COLO829 (cell line): ENCODE measurements around the gene C10orf62.
"Not testable (repeated sequence)": the region's sequence is repeated elsewhere in the genome, so short reads cannot be mapped to it uniquely, and the experiment has no call there.

ENCODE experiments used
- DNase-seq: peaks from one replicate; pipeline ENCODE4 v3.0.0; 2012; ENCODE audit warnings: low spot score

Gene C10orf62, protein sequence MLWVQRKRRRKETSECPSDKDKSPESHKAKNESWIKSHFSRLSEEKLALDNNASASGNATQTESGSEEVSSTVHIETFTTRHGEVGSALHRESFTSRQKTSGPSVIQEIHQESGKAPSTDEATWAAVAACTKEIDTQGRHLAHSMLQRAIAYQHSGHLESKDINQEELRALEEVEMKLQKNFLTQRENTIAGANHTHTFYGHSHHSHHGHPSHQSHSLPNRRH

GRCh38 chr10:97589479-97589878 lies at the start of gene C10orf62:
Gene C10orf62 (plus strand): TSS chr10:97589721. CDS start chr10:97589898, 177 bp downstream.
- DNase-seq = no peak

DNA sequence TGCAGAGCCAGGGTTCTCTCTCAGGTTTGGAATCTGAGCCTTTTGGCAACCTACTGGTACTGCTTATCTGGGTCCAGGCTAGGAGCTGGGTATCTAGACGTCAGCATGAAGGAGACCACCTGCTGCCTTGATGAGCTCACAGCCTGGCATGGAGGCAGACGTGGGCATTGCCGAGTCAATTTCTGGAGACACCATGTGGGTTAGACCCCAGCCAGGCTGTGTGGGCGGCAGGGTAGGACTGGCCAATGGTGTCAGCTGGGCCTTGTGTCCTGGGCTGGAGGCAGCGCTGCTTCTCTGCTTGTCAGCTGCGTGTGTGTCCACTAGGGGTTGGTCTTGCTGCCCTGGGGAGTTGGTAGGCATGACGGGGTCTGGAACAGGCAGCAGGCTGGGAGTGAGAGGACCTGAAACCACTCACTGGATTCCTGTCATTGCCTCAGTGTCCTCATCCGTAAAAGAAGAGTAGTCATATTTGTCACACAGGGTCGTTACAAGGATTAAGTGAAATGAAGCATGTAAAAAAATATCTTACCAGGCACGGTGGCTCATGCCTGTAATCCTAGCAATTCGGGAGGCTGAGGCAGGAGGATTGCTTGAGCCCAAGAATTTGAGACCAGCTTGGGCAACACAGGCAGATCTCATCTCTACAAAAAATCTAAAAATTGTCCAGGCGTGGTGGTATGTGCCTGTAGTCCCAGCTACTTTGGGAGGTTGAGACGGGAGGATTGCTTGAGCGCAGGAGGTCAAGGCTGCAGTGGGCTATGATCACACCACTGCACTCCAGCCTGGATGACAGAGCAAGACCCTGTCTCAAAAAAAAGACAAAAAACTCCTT lies 48.6 kb upstream of the C10orf62 start:
- DNase-seq = no peak

- DNase-seq = peak; percentile 78
Observed at GRCh38 chr10:97542169-97543024, 47.1 kb upstream of the C10orf62 start.

DNA sequence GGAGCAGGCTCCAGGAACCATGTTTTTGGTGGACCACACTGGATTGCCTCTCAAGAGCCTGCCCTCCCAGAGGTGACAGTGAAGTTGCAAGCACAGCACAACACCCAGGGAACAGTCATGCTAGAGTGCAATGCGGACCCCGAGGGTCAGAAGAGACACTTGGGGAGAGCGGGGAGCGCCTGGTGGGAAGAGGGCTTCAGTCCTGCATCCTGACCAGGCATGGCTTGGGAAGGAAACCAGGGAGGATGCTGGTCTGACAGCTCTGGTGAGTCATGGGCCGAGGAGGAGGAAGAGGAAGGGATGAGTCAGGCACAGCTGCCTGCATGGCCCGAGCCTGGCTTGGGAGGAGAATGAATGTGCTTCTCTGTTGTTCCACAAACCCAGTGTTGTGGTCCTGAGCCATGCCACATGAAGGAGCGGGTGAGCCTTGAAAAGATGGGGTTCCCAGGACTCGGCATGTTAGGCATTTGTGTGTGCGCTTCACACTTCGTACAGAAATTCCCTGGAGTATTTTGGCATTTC lies 46.4 kb upstream of the C10orf62 start:
- peak; percentile 90 for DNase-seq

DNA sequence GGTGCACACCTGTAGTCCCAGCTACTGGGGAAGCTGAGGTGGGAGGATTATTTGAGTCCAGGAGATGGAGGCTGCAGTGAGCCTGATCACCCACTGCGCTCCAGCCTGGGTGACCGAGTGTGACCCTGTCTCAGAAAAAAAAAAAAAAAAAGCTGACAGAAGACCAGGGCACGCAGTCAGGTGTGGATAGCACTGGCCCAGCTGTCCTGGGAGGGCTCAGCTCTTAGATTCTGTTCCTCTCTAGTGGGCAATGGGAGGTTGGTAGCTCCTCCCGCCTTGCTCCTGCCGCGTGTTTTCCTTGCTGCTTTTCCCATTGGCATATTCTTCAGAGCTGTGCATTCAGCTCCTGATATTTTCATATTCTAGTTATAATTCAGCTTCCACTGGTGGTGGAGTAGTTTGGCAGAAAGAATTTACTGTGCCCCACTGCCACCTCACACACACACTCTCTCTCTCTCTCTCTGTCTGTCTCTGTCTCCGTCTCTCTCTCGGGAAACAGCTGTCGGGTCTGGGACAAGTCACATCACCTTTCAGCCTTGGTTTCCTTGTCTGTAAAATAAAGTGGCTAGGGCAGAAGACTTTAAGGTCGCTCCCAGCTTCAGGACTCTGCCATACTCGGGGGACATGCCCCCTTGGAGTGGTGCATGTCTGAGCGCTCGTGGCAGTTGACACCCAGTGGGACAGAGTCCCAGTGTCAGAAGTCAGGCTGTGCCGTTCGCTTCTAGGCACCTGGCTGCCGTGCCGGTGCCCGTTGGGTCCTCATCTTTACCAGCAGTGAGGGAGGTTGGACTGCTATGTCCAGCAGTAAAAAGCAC lies 42.9 kb upstream of the C10orf62 start:
- DNase-seq = no peak

DNA sequence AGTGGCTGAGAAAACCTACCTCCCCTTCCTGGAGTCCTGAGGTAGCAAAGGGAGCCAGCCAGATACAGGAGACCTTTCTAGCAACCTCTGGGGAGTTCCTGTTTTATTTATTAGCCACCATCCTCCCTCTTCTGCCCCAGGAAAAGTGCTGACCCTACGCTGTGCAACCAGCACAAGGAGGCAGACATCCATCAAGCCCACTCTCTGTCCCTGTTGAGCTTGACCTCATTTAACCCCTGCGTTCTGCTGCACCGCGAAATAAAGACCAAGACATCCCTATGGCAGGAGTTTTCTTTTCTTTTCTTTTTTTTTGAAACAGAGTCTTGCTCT lies 42.3 kb upstream of the C10orf62 start:
- no peak for DNase-seq

GRCh38 chr10:97547962-97548361 lies 41.6 kb upstream of the C10orf62 start:
- DNase-seq = no peak

- no peak for DNase-seq
Observed at GRCh38 chr10:97548828-97549455, 40.6 kb upstream of the C10orf62 start.

GRCh38 chr10:97549587-97550322 lies 39.8 kb upstream of the C10orf62 start:
- peak; percentile 51 for DNase-seq

DNA sequence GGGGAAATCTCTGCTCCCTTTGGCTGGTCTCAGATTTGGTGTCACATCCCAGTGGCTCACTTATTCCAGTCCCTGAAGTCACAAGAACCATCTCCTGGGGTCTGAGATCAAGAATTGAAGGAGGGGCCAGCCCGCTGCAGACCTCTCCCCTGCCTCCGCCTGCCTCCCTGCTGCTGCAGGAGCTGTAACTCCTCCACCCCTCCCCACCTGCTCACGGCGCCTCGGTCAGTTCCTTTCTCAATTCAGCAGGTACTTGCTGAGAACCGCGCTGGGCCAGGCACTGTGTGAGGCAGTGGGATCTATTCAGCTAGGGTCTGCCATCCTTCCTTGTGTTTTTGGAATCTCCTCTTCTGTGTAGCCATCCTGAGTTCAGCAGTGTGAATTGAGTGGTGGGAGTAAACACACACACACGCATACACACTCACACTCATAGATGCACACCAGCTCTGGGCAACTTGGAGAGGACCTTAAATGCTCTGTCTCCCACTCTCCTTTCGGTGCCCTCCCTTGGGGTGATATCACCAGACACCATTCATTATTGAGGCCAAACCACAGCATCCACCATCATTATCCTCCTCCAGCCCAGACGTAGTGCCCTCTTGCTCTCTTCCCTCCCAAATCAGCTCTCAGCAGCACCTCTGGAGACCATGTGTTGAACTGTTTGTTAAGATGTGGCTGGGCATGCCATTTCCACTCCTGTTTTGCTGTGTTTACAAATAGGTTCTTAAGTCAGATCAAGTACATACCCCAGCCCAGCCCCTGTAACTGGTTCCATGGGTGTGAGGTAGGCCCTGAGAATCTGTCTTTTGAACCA lies 39.0 kb upstream of the C10orf62 start:
- no peak for DNase-seq

- no peak for DNase-seq
Observed at GRCh38 chr10:97551271-97551670, 38.2 kb upstream of the C10orf62 start.

- DNase-seq = no peak
Observed at GRCh38 chr10:97553575-97554031, 35.9 kb upstream of the C10orf62 start.

GRCh38 chr10:97554336-97554735 lies 35.2 kb upstream of the C10orf62 start:
- DNase-seq = not testable (repeated sequence)

DNA sequence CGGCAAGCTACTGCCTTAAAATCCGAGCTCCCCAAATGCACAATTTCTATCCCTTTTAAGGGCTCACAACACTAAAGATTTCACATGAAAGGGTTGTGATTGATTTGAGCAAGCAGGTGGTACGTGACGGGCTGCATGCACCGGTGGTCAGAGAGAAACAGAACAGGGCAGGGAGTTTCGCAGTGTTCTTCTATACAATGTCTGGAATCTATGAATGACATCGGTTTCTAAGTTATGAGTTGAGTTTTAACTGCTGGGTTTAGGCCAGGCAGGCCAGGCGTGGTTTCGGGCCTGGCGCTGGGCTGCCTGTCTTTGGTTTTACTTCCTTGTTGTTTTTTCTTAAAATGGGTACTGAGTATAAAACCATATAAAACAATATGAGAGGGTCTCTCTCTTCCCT lies 34.0 kb upstream of the C10orf62 start:
- not testable (repeated sequence) for DNase-seq

DNA sequence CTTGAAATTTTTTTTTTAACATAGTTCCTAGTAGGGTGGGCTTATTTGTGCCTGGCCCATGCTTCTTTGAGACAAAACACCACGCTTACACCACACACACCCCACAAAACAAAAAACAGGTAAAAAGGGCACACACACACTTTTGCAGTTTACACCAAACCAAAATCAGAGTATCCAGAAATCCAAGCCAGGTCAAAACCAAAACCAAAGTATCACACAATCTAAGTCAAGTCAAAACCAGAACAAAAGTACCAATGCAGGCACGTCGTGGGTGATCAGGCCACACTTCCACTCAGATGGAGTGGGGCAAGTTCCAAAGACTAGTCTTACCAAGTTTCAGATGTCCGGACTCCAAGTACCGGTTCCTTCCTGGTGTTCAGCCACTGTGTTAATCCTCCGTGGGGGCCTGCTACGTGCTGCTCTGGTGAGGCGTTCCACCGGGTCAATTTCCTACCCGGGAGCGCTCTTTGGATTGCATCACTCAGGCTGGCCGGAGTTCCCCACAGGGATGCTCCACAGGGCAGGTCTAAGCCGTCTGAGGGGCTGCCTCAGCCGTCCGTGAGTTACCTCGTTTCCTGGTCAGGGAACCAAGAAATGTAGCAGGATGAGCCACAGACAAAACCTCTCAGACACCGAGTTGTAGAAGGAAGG lies 28.7 kb upstream of the C10orf62 start:
- not testable (repeated sequence) for DNase-seq

GRCh38 chr10:97561386-97562077 lies 28.0 kb upstream of the C10orf62 start:
- DNase-seq = not testable (repeated sequence)

- not testable (repeated sequence) for DNase-seq
Observed at GRCh38 chr10:97562329-97562728, 27.2 kb upstream of the C10orf62 start.

GRCh38 chr10:97563337-97563736 lies 26.2 kb upstream of the C10orf62 start:
- no peak for DNase-seq
